Uterus (tissue), 4 donors: ENCODE results near the gene TPI1. TPM values are rescaled to one million over a fixed set of nuclear protein-coding genes. Genes with fewer than 3 reads are reported as not detected.
"Not testable (repeated sequence)": the region's sequence is repeated elsewhere in the genome, so short reads cannot be mapped to it uniquely, and the experiment has no call there.

Source experiments
- DNase-seq, 2 donors: peaks; one replicate each; pipeline ENCODE4 v3.0.0-alpha.2; 2019 to 2020
- H3K27ac ChIP-seq, 2 donors: fragments of 200-600 bp; sonication (generic); 1 replicate in 1 of 2; 2 replicates in 1 of 2; pipeline ENCODE4 v1.5.1; 2016 to 2018
- H3K27me3 ChIP-seq, 2 donors: fragments of 200-600 bp; sonication (generic); one replicate each; pipeline ENCODE4 v1.5.1; 2018 to 2019; ENCODE audit warnings: control low read depth in 1 of 2
- H3K36me3 ChIP-seq, 2 donors: fragments of 200-600 bp; sonication (generic); one replicate each; pipeline ENCODE4 v1.5.1; 2019; ENCODE audit warnings: control low read depth in 1 of 2
- H3K4me1 ChIP-seq, 2 donors: fragments of 200-600 bp; sonication (generic); one replicate each; pipeline ENCODE4 v1.5.1; 2018 to 2019; ENCODE audit warnings: control low read depth in 1 of 2
- H3K4me3 ChIP-seq, 2 donors: fragments of 200-600 bp; sonication (generic); 1 replicate in 1 of 2; 2 replicates in 1 of 2; pipeline ENCODE4 v1.5.1; 2018 to 2019; ENCODE audit warnings: mild to moderate bottlenecking in 1 of 2
- H3K9me3 ChIP-seq, 2 donors: fragments of 200-600 bp; sonication (generic); one replicate each; pipeline ENCODE4 v1.5.1; 2019; ENCODE audit warnings: control low read depth in 1 of 2
- POLR2A ChIP-seq, 2 donors: fragments of 450-650 bp; IDR thresholded peaks; one replicate each; pipeline ENCODE4 v1.6.1; 2016; ENCODE audit warnings: antibody characterized with exemption in 2 of 2, mild to moderate bottlenecking in 1 of 2, moderate library complexity in 1 of 2
- intact Hi-C: fragments of 100-400 bp; cut with DNase I; formaldehyde crosslinking; loops from one replicate; pipeline ENCODE4 v1.15.1; 2023; ENCODE audit warnings: low total_unique reads
- total RNA-seq, 4 donors: library from RNA; depleted of rRNA in 3 of 4; stranded (reverse); fragments of >200 nt in 3 of 4; gene quantifications; one replicate each; pipeline versions ENCODE4 v1.1.0 to v1.2.4, GENCODE V29; 2014 to 2023
- TF ChIP-seq, protein P1 (sequence below), 4 experiments: fragments of 200-600 bp in 2 of 4; fragments of 450-650 bp in 2 of 4; sonication (generic) in 2 of 4; IDR thresholded peaks; one replicate each; pipeline ENCODE4 v1.5.1; 2016 to 2019; ENCODE audit warnings: antibody characterized with exemption in 4 of 4, mild to moderate bottlenecking in 2 of 4, moderate library complexity in 1 of 4
- donor health status: DM: yes; HTN: yes; CAD: no.

The TPI1 gene
- total RNA-seq, 4 donors from 2014 or later = 159 to 307 (median 240) TPM

DNA sequence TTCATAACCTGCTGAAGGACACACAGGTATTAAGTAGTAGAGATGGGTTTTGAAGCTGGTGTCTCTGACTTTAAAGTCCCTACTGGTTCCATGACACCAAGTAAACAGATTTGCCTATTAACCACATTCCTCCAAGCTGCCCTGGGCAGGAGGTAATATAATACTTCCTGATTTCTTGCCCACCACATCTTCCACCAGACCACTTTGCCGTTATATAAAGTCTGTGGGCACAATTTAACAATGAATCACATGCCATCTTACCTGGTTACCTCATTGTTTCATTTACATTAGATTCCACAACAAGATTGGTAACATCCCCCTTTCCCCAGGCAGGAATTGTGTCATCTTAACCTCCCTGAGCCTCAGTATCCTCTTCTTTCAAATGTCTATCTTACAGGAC is 36.4 kb downstream of the TPI1 start:
- Histone ChIP-seq H3K9me3 (no peaks in the 10 kb centered on the region), H3K36me3 (no peaks in the 10 kb centered on the region), H3K4me3 (no peak overlapping the region), H3K27ac (peak overlapping the region in 1 of 2 donors; percentile 84), H3K27me3 (no peaks in the 10 kb centered on the region), H3K4me1 (peaks cover 0 to 4% of the 10 kb centered on the region in 2 donors)
- intact Hi-C loops = no loop called here
- TF ChIP-seq POLR2A (IDR thresholded peaks at IDR 0.05) = no peak
- TF ChIP-seq, protein P1, sequence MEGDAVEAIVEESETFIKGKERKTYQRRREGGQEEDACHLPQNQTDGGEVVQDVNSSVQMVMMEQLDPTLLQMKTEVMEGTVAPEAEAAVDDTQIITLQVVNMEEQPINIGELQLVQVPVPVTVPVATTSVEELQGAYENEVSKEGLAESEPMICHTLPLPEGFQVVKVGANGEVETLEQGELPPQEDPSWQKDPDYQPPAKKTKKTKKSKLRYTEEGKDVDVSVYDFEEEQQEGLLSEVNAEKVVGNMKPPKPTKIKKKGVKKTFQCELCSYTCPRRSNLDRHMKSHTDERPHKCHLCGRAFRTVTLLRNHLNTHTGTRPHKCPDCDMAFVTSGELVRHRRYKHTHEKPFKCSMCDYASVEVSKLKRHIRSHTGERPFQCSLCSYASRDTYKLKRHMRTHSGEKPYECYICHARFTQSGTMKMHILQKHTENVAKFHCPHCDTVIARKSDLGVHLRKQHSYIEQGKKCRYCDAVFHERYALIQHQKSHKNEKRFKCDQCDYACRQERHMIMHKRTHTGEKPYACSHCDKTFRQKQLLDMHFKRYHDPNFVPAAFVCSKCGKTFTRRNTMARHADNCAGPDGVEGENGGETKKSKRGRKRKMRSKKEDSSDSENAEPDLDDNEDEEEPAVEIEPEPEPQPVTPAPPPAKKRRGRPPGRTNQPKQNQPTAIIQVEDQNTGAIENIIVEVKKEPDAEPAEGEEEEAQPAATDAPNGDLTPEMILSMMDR (IDR thresholded peaks at IDR 0.05) = no peak
- DNase-seq = no peak

GRCh38 chr12:6904280-6905276 is 37.2 kb downstream of the TPI1 start, which contains the start of gene LRRC23:
TSS of gene LRRC23 (plus strand) at chr12:6904822. CDS start at chr12:6905634, 812 bp downstream.
- DNase-seq = peak; percentile 97 to 99
- Histone ChIP-seq H3K27ac (peak within 1 kb of the TSS; percentile 84 to 88), H3K27me3 (no peaks in the 10 kb centered on the region), H3K4me3 (peak within 1 kb of the TSS; percentile 56 to 81), H3K36me3 (no peaks in the 10 kb centered on the region), H3K9me3 (no peaks in the 10 kb centered on the region), H3K4me1 (peaks cover 0 to 4% of the 10 kb centered on the region in 2 donors)
- intact Hi-C loops = no loop called here
- TF ChIP-seq POLR2A (IDR thresholded peaks at IDR 0.05) = peak; percentile 58 to 69
- TF ChIP-seq, protein P1 (IDR thresholded peaks at IDR 0.05) = peak in 1 of 4 experiments; percentile 40

- DNase-seq = no peak
- H3K27me3 ChIP-seq = no peaks in the 10 kb centered on the region
- H3K4me1 ChIP-seq = peaks cover 0 to 4% of the 10 kb centered on the region in 2 donors
- intact Hi-C loops = no loop called here
- H3K4me3 ChIP-seq = peak overlapping the region; percentile 56 to 81
- H3K36me3 ChIP-seq = no peaks in the 10 kb centered on the region
- H3K27ac ChIP-seq = peak overlapping the region; percentile 84 to 88
- TF ChIP-seq, protein P1 (IDR thresholded peaks at IDR 0.05) = no peak
- no peaks in the 10 kb centered on the region for H3K9me3 ChIP-seq
Observed at GRCh38 chr12:6905414-6906040, 38.2 kb downstream of the TPI1 start.

- H3K4me3 ChIP-seq, intact Hi-C loops, H3K27ac ChIP-seq, H3K4me1 ChIP-seq, H3K27me3 ChIP-seq, DNase-seq, H3K36me3 ChIP-seq, H3K9me3 ChIP-seq: not testable (repeated sequence)
Observed at GRCh38 chr12:6908141-6908540, 40.8 kb downstream of the TPI1 start.

DNA sequence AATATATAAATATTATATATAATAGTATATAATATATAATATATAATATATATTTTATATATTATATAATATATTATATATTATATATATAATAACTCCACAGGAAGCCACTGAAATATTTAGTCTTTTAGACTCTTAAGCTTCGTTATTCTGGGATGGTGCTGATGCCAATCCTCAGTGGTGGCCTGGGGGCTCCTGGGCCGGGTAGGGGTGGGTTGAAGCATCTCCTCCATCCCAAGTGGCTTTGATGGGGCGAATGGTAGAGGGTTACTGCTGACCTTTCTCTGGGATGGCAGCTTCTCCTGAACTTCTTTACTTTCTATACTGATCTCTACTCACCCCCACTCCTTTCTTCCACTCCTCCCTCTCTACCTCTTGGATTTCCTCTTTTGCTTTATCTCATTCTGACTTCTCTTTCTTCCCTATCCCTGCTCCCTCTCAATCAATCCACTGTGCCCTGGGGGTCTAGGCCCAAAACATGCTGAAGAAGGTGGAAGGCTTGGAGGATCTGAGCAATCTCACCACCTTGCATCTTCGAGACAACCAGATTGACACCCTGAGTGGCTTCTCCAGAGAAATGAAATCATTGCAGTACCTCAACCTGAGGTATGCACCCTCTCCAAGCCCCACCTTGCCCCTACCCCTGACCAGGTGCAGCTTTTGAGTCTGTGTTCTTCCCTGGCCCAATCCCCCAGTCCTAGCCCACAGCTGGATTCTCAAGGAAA is 42.3 kb downstream of the TPI1 start:
- Histone ChIP-seq H3K4me3 (no peak overlapping the region), H3K9me3 (no peaks in the 10 kb centered on the region), H3K27me3 (no peaks in the 10 kb centered on the region), H3K27ac (no peak overlapping the region), H3K4me1 (peaks cover 0 to 4% of the 10 kb centered on the region in 2 donors), H3K36me3 (no peaks in the 10 kb centered on the region)
- DNase-seq = no peak
- intact Hi-C loops = no loop called here
- no peak for TF ChIP-seq POLR2A (IDR thresholded peaks at IDR 0.05)
- TF ChIP-seq, protein P1 (IDR thresholded peaks at IDR 0.05) = no peak
